Cardiac septum (tissue), 1 donor: ENCODE measurements around the gene OR5B12. TPM values are rescaled to one million over a fixed set of nuclear protein-coding genes. Genes with fewer than 3 reads are reported as not detected.

Experiments
- total RNA-seq: library from RNA; stranded (reverse); fragmentation: NEBNext Ultra II Directional; extraction: Animal tissue kit (Norgen Biotek cat#: 25700); gene quantifications from one replicate; pipeline ENCODE4 v1.2.1, GENCODE V29; 2021
- donor health status: DM: no; HTN: no; CAD: no.

Gene OR5B12
- total RNA-seq, 1 donor from 2014 or later: not detected

Other genes with a start within 250 kb of the OR5B12 start
- not detected for gene OR1S2, start 238.1 kb downstream of the OR5B12 start, total RNA-seq
- not detected for gene OR1S1, start 229.5 kb downstream of the OR5B12 start, total RNA-seq
- gene OR10Q1, start 213.3 kb downstream of the OR5B12 start, total RNA-seq: not detected
- not detected for gene OR10W1, start 174.0 kb downstream of the OR5B12 start, total RNA-seq
- gene OR5B17, start 83.2 kb downstream of the OR5B12 start, total RNA-seq: not detected
- gene OR5B3, start 35.4 kb downstream of the OR5B12 start, total RNA-seq: not detected
- gene OR5B2, start 14.1 kb downstream of the OR5B12 start, total RNA-seq: not detected
- not detected for gene OR5B21, start 65.9 kb upstream of the OR5B12 start, total RNA-seq
- gene LPXN, start 133.6 kb upstream of the OR5B12 start, total RNA-seq: 4.4 TPM
- 63.1 TPM for gene ZFP91, start 136.8 kb upstream of the OR5B12 start, total RNA-seq
- gene CNTF, start 180.4 kb upstream of the OR5B12 start, total RNA-seq: 1.3 TPM